Glutamatergic neuron (in vitro differentiated cells): ENCODE results near the gene SHISA4. TPM values are rescaled to one million over a fixed set of nuclear protein-coding genes. Genes with fewer than 3 reads are reported as not detected.

Experiments
- DNase-seq: peaks from one replicate; pipeline ENCODE4 v3.0.0; 2022
- H3K27ac Mint-ChIP-seq: one replicate; pipeline ENCODE4 v1.8.0; 2020; ENCODE audit warnings: mild to moderate bottlenecking, mixed read lengths, inconsistent platforms; ENCODE audit not compliant: unreplicated experiment
- H3K27me3 Mint-ChIP-seq: one replicate; pipeline ENCODE4 v1.8.0; 2020; ENCODE audit warnings: mild to moderate bottlenecking, moderate library complexity, mixed read lengths, inconsistent platforms; ENCODE audit not compliant: unreplicated experiment
- H3K36me3 Mint-ChIP-seq: one replicate; pipeline ENCODE4 v1.8.0; 2020; ENCODE audit warnings: mild to moderate bottlenecking, mixed read lengths, inconsistent platforms; ENCODE audit not compliant: unreplicated experiment
- H3K4me1 Mint-ChIP-seq: one replicate; pipeline ENCODE4 v1.8.0; 2020; ENCODE audit warnings: mild to moderate bottlenecking, low read depth, mixed read lengths, inconsistent platforms; ENCODE audit not compliant: unreplicated experiment
- H3K4me3 Mint-ChIP-seq: one replicate; pipeline ENCODE4 v1.8.0; 2020; ENCODE audit warnings: mild to moderate bottlenecking, mixed read lengths, inconsistent platforms; ENCODE audit not compliant: unreplicated experiment
- H3K9me3 Mint-ChIP-seq: one replicate; pipeline ENCODE4 v1.8.0; 2020; ENCODE audit warnings: mild to moderate bottlenecking, moderate library complexity, mixed read lengths, inconsistent platforms; ENCODE audit not compliant: unreplicated experiment
- total RNA-seq: library from RNA; stranded (reverse); fragmentation: NEBNext Ultra II Directional; extraction: Animal tissue kit (Norgen Biotek cat#: 25700); gene quantifications from one replicate; pipeline ENCODE4 v1.2.1, GENCODE V29; 2021; ENCODE audit not compliant: unreplicated experiment
- TF ChIP-seq, protein P1 (sequence below): fragments of 200-600 bp; sonication (generic); IDR thresholded peaks from one replicate; pipeline ENCODE4 v1.5.0; 2021; ENCODE audit not compliant: partially characterized antibody, unreplicated experiment

SHISA4 gene
- total RNA-seq, 1 donor from 2014 or later: 2.9 TPM

DNA sequence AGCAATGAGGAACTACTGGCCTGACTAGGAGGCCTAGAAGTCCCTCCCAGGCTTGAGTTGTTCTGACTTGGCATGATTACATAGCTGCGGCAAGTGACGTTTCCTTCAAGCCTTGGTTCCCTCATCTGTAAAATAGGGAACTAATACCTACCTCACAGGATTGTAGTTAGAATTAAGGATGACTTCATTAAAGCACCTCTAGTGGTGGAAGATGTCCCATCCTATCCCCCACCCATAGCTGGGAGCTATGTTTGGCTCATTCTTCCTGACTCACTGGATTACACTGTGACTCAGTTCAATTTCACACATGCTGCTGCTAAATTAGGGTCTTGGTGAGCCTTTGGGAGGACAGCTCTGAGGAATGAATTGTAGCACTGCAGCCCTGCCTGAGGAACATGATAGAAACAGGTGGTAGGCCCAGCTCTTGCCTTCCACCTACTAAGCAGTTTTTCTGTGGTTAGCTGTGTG lies 6.0 kb upstream of the SHISA4 start:
- Mint-ChIP-seq H3K9me3 (peaks cover 8% of the 10 kb centered on the region), H3K4me3 (no peak overlapping the region), H3K36me3 (peaks cover 4% of the 10 kb centered on the region), H3K27ac (no peak overlapping the region), H3K27me3 (peaks cover 7% of the 10 kb centered on the region), H3K4me1 (peaks cover 16% of the 10 kb centered on the region)
- TF ChIP-seq, protein P1, sequence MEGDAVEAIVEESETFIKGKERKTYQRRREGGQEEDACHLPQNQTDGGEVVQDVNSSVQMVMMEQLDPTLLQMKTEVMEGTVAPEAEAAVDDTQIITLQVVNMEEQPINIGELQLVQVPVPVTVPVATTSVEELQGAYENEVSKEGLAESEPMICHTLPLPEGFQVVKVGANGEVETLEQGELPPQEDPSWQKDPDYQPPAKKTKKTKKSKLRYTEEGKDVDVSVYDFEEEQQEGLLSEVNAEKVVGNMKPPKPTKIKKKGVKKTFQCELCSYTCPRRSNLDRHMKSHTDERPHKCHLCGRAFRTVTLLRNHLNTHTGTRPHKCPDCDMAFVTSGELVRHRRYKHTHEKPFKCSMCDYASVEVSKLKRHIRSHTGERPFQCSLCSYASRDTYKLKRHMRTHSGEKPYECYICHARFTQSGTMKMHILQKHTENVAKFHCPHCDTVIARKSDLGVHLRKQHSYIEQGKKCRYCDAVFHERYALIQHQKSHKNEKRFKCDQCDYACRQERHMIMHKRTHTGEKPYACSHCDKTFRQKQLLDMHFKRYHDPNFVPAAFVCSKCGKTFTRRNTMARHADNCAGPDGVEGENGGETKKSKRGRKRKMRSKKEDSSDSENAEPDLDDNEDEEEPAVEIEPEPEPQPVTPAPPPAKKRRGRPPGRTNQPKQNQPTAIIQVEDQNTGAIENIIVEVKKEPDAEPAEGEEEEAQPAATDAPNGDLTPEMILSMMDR: no peak
- DNase-seq: no peak

DNA sequence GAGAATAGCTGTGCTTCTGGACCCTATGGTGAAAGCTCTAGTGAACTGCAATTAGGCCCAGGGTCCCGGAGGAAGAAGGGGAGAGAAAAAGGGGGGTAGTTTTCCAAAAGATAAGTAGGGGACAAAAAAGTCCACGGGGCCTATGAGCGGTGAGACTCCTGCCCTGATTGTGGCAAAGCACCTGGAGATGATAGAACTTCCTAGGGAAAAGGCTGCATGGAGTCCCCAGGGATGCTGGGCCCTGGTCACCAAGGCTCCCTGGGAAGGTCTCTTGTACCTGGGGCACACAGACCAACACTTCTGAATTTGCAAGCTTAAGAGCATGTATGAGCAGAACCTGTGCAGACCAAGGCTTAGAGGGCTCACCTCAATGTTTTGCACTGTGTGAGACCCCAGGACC lies 5.4 kb upstream of the SHISA4 start:
- no peak for DNase-seq
- Mint-ChIP-seq H3K9me3 (peaks cover 8% of the 10 kb centered on the region), H3K36me3 (peaks cover 4% of the 10 kb centered on the region), H3K4me1 (peaks cover 16% of the 10 kb centered on the region), H3K27me3 (peaks cover 8% of the 10 kb centered on the region), H3K4me3 (no peak overlapping the region), H3K27ac (no peak overlapping the region)
- TF ChIP-seq, protein P1: no peak

DNA sequence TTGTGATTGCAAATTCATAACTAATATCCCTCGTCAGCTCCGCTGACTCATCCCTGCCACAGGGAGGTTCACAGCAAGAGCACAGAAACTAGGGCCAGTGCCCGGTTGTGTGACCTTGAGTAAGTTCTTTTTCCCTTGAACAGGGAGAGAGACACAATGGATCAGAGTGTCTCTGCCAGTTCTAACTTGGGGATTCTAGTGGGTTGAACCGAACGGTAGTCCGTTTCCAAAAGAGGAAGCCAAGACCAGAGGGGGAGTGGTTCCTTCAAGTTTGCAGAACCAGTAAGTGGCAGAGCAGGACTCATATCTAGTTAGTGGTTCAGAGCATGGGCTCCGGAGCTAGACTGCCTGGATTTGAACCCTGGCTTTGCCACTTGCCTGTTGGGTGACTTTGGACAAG lies 4.9 kb upstream of the SHISA4 start:
- DNase-seq: no peak
- H3K9me3 Mint-ChIP-seq: peaks cover 8% of the 10 kb centered on the region
- TF ChIP-seq, protein P1: no peak
- no peak overlapping the region for H3K4me3 Mint-ChIP-seq
- H3K4me1 Mint-ChIP-seq: peaks cover 16% of the 10 kb centered on the region
- H3K27me3 Mint-ChIP-seq: peaks cover 6% of the 10 kb centered on the region
- peaks cover 4% of the 10 kb centered on the region for H3K36me3 Mint-ChIP-seq
- H3K27ac Mint-ChIP-seq: peak overlapping the region; percentile 55

DNA sequence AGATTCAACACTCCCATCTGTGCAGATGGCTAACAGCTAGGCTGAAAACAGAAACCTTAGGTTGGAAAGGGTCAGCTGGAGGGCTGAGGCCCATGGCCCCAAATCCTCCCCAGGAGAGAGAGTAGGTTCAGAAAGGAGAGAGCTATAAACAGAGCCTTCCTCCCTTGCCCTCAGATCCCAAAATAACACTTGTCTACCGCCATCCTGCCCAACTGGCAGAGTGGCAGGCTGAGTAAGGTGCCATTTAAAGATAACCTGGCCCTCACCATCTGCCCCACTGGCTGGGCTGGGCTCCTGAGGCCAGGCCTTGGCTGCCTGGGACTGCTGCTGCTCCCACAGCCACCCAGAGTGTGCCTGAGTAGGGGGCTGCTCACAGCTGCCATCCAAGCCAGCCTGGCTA lies 4.3 kb upstream of the SHISA4 start:
- peaks cover 16% of the 10 kb centered on the region for H3K4me1 Mint-ChIP-seq
- peaks cover 6% of the 10 kb centered on the region for H3K27me3 Mint-ChIP-seq
- peak overlapping the region; percentile 30 for H3K4me3 Mint-ChIP-seq
- H3K36me3 Mint-ChIP-seq: peaks cover 4% of the 10 kb centered on the region
- H3K27ac Mint-ChIP-seq: peak overlapping the region; percentile 71
- TF ChIP-seq, protein P1: no peak
- peak; percentile 35 for DNase-seq
- H3K9me3 Mint-ChIP-seq: peaks cover 8% of the 10 kb centered on the region

DNA sequence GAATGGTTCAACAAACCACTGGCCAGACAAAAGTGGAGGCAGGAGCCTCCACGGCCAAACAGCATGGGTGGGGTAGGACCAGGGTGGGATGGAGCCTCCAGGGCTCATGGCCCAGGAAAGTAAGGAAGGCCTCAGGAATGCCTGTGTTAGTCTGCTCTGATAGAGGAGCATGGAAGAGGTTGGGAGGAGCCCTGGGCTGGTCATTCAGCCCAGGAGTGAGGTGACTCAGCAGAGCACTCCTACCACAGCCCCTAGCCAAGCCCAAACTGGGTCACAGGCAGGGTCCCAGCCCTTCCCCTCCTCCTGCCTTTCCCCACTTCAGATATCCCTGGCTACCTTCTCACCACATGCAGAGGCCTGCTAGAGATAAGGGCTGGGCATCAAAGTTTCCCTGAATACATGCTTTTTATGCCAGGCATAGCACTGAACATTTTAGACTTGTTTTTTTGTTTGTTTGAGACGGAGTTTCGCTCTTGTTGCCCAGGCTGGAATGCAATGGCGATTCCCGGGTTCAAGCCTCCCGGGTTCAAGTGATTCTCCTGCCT lies 3.1 kb upstream of the SHISA4 start:
- H3K4me3 Mint-ChIP-seq: no peak overlapping the region
- H3K27ac Mint-ChIP-seq: no peak overlapping the region

More for the DNA sequence above, 3.1 kb upstream of the SHISA4 start:
- peaks cover 8% of the 10 kb centered on the region for H3K27me3 Mint-ChIP-seq
- peaks cover 4% of the 10 kb centered on the region for H3K36me3 Mint-ChIP-seq
- no peak for DNase-seq
- peaks cover 8% of the 10 kb centered on the region for H3K9me3 Mint-ChIP-seq
- TF ChIP-seq, protein P1: no peak
- H3K4me1 Mint-ChIP-seq: peaks cover 16% of the 10 kb centered on the region
